Measurements from ENCODE around the gene TFPI.
"Not testable (repeated sequence)": the region's sequence is repeated elsewhere in the genome, so short reads cannot be mapped to it uniquely, and the experiment has no call there.

TFPI gene

DNA sequence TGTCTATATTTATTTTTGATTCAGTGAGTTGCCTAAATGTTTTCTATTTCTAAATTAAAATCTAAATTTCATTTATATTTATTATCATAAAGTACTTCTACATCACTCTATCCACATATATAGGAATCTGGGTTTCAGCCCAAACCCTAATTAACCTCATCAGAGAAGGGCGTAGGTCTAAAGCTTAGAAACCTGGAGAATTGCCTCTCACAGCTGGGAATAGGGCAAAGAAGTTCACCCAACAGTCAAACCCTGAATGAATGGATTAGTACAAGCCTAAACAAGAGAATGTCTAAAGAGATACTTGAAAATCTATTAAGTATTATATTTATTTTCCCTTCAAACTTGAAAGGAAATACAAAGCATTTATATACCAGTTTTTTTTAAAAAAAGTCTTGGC lies 26.2 kb downstream of the TFPI start:
- no peak for DNase-seq (ENCODE audit: low read depth in 2 of 2)

DNA sequence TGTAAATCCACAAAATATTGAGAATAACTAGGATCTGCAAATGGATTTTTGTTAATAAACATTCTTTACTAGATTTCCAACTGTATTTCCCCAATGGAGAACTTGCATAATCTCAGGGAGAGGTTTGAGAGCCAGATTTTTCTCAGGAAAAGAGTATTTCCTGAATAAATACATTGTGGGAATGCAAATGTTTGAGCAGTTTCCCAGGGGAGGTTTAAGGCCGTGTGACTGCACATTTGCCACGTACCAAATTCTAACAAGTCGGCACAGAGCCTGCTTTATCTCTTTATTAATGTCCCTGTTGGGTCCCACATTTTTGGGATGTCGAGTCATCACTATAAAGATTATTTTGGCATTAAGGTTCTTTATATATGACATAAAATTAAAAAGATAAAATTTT lies 27.0 kb downstream of the TFPI start:
- no peak for DNase-seq (ENCODE audit: low read depth in 2 of 2)

DNA sequence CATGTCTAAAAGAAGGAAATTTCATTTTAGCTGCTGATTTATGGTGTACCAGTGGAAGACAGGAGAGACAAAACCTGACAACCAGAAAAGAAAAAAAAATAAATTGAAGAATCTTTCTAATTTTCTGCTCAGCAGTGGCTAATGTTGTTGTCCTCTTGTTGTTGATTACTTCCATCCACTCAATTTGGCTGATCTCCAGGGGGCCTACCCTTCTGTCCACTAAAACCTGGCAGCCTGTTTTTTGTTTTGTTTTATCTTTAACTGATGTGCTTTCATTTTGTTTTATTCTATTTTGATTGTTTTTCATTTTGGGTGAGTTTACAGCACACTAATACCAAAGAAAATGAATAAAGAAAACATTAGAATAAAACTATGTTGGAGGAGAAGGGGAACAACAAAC lies 27.4 kb downstream of the TFPI start:
- no peak for DNase-seq (ENCODE audit: low read depth in 2 of 2)

DNA sequence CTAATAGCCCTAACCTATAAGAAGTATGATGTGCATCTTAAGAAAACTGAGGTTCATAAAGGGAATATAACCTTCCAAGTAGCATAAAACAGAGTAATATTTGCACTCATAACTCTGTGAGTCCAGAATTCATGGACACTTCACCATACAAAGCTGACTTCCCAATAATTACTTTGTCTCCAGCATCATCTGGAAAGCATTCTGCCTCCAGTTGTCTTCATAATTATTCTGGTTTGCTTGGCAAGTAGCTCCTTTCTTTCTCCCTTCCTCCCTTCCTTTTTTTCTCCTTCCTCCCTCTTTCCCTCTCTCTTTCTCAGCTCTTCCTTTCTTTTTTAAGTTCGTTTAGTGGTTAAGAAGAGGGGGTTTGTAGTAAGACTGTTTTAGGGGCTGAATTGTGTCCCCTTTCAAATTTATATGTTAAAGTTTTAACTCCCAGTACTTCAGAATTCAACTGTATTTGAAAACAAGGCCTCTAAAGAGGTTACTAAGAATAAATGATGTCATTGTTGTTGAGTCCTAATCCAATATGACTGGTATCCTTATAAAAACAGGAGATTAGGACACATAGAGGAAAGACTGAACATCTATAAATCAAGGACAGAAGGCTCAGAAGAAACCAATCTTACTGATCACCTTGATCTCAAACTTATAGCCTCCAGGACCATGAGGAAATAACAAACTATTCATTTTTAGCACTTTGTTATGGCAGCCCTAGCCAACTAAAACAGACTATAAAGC lies 28.9 kb downstream of the TFPI start:
- DNase-seq (ENCODE audit: low read depth in 2 of 2): no peak

DNA sequence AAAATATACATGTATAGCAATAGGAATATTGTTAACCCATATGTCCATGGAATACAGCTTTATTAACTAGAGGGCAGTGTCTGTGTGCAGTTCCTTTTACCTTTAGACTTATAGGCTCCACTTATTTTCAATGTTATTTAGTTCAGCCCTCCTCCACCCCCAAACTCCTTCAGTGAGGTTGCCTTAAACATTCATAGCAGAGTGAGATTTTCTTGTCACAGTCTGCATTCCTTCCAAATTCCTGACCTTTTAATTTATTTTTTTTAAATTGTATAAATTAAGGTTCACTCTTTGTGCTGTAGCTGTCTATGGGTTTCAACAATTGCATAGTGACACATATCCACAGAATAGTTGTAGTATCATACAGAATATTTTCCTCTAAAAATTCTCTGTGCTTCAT lies 30.9 kb downstream of the TFPI start:
- DNase-seq (ENCODE audit: low read depth in 2 of 2): no peak

DNA sequence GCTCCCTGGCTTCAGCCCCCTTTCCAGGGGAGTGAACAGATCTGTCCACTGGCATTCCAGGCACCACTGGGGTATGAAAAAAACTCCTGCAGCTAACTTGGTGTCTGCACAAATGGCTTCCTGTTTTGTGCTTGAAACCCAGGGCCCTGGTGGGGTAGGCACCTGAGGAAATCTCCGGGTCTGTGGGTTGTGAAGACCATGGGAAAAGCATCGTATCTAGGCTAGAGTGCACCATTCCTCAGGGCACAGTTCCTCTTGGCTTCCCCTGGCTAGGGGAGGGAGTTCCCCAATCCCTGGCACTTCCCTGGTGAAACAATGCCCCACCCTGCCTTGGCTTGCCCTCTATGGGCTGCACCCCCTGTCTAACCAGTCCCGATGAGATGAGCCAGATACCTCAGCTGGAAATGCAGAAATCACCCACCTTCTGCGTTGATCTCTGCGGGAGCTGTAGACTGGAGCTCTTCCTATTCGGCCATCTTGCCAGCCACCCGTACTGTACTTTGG lies 34.1 kb downstream of the TFPI start:
- no peak for DNase-seq (ENCODE audit: low read depth in 2 of 2)

DNA sequence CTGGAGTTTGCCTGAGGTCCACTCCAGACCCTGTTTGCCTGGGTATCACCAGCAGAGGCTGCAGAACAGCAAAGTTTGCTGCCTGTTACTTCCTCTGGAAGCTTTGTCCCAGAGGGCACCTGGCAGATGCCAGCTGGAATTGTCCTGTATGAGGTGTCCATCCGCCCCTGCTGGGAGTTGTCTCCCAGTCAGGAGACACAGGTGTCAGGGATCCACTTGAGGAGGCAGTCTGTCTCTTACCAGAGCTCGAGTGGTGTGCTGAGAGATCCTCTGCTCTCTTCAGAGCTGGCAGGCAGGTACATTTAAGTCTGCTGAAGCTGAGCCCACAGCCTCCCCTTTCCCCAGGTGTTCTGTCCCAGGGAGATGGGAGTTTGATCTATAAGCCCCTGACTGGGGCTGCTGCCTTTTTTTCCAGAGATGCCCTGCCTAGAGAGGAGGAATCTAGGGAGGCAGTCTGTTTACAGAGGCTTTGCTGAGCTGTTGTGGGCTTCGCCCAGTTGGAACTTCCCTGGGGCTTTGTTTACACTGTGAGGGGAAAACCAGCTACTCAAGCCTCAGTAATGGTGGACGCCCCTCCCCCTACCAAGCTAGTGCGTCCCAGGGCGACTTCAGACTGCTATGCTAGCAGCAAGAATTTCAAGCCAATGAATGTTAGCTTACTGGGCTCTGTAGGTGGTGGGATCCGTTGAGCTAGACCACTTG lies 34.7 kb downstream of the TFPI start:
- no peak for DNase-seq (ENCODE audit: low read depth in 2 of 2)

DNA sequence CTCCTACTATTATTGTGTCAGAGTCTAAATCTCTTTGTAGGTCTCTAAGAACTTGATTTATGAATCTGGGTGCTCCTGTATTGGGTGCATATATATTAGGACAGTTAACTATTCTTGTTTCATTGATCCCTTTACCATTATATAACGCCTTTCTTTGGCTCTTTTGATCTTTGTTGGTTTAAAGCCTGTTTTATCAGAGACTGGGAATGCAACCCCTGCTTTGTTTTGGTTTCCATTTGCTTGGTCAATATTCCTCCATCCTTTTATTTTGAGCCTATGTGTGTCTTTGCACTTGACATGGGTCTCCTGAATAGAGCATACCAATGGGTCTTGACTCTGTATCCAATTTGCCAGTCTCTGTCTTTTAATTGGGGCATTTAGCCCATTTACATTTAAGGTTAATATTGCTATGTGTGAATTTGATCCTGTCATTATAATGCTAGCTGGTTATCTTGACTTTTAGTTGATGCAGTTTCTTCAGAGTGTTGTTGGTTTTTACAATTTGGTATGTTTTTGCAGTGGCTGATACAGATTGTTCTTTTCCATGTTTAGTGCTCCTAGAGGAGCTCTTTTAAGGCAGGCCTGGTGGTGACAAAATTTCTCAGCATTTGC lies 36.4 kb downstream of the TFPI start:
- DNase-seq (ENCODE audit: low read depth in 2 of 2): not testable (repeated sequence)

DNA sequence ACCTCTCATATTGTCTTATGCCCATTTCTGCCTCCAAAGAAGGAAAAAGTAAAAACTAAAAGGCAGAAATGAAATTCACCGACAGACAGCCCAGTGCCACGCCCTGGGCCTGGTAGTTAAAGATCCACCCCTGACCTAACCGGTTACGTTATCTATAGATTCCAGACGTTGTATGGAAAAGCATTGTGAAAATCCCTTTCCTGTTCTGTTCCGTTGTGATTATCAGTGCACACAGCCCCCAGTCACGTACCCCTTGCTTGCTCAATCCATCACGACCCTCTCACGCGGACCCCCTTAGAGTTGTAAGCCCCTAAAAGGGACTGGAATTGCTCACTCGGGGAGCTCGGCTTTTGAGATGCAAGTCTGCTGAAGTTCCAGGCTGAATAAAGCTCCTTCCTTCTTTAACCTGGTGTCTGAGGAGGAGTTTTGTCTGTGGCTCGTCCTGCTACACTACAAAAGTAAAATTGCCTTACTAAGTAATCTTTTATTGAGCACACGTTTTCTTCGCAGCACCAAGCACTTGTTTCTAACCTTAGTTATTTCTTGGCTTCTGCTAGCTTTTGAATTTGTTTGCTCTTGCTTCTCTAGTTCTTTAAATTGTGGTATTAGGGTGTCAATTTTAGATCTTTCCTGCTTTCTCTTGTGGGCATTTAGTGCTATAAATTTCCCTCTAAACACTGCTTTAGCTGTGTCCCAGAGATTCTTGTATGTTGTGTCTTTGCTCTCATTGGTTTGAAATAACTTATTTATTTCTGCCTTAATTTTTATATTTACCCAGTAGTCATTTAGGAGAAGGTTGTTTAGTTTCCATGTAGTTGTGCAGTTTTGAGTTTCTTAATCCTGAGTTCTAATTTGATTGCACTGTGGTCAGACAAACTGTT lies 37.4 kb downstream of the TFPI start:
- DNase-seq (ENCODE audit: low read depth in 2 of 2): not testable (repeated sequence)

DNA sequence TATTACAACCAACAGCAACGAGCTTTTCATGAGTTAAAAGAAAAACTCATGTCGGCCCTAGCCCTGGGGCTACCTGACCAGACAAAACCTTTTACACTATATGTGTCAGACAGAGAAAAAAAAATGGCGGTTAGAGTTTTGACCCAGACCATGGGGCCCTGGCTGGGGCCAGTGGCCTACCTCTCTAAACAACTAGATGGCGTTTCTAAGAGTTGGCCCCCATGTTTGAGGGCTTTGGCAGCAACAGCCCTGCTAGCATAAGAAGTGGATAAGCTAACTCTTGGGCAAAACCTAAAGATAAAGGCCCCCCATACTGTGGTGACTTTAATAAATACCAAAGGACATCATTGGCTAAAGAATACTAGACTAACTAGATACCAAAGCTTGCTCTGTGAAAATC lies 39.3 kb downstream of the TFPI start:
- DNase-seq (ENCODE audit: low read depth in 2 of 2): no peak

DNA sequence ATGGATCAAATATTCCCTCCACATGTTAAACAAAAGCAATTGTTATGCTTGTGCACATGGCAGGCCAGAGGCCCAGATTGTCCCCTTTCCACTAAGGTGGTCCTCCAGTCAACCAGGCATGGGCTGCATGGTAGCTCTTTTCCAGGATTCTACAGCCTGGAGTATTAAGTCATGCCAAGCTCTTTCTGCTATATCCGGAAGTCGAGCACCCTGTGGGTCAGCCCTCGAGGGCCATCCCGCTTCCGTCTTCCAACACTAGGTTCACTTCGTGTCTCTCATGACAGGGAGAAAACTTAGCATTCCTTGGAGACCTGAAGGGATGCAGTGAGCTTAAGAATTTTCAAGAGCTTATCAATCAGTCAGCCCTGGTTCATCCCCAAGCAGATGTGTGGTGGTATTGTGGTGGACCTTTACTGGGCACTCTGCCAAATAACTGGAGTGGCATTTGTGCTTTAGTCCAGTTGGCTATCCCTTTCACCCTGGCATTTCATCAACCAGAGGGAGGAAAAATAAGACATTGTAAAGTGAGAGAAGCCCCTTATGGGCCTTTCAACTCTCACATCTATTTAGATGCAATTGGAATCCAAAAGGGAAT lies 39.9 kb downstream of the TFPI start:
- DNase-seq (ENCODE audit: low read depth in 2 of 2): not testable (repeated sequence)

DNA sequence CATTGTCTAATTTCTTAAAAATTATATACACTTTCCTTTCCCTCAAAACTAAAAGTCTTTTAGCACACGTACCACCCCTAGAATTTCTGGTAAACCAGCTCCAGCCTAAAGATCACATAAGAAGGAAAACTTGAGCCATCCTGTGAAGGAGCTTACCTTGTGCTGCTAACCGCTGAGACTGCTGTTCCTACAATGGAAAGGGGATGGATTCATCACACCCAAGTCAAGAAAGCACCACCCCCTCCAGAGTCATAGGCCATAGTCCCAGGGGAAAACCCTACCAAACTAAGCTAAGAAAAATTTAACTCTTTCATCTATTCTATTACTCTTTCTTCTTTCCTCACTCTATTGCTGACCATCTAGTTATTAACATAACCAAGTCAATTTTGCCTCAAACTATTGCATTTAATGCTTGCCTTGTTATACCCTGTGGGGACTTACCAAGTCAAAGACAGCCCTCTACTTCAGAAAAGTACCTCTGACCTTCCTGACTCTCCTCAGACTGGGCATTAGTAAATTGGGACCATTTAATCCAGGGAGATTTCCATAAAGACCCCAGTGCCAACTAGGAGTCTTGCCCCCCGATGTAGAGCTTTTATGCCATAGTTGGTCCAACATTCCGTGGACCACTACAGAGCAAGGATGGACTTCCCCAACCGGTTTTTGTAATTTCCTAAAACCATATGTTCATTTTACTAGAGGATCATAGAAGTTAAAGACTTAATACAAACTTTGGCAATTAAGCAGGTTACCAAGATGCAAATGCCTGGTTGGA lies 40.6 kb downstream of the TFPI start:
- not testable (repeated sequence) for DNase-seq (ENCODE audit: low read depth in 2 of 2)

DNA sequence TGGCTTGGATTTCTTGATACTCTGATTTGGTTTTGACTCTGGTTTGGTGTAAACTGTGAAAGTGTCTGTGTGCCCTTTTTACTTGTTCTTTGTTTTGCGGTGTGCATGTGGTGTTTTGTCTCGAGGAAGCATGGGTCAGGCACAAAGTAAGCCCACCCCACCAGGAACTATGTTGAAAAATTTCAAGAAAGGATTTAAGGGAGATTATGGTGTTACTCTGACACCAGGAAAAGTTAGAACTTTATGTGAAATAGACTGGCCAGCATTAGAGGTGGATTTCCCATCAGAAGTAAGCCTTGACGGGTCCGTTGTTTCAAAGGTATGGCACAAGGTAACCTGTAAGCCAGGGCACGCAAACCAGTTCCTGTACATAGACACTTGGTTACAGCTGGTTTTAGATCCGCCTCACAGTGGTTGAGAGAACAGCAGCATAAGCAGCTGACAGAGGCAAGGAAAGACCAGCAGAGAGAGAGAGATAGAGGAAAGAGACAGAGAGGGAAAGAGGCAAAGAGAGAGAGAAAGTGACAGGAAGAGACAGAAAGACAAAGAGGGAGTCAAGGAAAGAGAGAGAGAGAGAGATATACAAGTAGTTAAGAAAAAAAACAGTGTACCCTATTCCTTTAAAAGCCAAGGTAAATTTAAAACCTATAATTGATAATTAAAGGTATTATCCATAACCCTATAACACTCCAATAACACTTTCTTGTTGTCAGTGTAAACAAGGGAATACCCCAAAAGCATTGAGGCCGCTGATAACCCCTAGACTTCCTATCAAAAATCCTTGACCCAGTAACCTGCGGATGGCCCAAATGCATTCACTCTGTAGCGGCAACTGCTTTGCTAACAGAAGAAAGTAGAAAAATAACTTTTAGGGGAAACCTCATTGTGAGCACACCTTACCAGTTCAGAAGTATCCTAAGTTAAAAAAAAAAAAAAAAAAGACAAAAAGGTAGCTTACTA lies 42.6 kb downstream of the TFPI start:
- no peak for DNase-seq (ENCODE audit: low read depth in 2 of 2)

DNA sequence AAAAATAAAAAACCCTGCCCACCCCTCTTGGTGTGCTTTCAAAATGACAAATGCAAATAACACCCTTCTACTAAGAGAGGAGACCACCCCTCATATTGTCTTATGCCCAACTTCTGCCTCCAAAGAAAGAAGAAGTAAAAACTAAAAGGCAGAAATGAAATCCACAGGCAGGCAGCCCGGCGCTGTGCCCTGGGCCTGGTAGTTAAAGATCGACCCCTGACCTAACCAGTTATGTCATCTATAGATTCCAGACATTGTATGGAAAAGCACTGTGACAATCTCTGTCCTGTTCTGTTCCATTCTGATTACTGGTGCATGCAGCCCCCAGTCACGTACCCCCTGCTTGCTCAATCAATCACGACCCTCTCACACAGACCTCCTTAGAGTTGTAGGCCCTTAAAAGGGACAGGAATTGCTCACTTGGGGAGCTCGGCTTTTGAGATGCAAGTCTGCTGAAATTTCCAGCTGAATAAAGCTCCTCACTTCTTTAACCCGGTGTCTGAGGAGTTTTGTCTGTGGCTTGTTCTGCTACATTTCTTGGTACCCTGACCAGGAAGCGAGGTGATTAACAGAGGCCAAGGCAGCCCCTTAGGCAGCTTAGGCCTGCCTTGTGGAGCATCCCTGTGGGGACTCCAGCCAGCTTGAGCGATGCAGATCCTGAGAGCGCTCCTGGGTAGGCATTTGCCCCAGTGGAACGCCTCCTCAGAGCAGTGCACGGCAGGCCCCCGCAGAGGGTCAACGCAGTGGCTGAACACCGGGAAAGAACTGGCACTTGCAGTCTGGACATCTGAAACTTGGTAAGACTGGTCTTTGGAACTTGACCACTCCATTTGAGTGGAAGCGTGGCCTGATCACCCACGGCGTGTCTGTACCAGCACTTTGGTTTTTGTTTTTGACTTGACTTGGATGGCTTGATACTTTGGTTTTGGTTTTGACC lies 43.5 kb downstream of the TFPI start:
- DNase-seq (ENCODE audit: low read depth in 2 of 2): not testable (repeated sequence)

DNA sequence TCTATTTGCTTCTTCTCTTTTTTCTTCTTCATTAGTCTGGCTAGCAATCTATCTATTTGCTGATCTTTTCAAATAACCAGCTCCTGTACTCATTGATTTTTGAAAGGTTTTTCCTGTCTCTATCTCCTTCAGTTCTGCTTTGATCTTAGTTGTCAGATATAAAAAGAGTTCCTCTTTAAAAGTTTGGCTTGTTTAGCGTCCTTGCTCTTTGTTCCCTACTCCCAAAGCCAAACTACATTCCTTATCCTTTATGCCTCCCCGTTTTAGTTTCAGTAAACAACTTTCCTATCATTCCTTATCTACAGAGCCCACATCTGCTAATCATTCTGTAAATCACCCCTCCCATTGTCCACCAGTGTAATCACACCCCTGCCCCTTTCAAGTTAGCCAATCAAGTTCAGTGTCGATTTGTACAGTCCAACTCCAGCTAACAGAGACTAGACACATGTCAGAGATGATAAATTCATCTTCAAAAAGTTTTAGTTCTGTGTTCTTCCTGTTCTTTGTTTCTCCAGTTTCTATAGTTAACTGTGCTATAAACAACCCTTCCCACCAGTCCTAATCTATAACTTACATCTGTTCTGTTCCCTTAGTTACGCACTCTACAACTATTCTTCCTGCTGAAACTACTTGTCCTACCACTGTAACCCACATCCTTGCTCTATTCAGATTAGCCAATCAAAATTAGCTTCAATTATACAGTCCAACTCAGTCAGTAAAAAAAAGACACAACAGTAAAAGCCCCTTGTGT lies 44.4 kb downstream of the TFPI start:
- no peak for DNase-seq (ENCODE audit: low read depth in 2 of 2)

DNA sequence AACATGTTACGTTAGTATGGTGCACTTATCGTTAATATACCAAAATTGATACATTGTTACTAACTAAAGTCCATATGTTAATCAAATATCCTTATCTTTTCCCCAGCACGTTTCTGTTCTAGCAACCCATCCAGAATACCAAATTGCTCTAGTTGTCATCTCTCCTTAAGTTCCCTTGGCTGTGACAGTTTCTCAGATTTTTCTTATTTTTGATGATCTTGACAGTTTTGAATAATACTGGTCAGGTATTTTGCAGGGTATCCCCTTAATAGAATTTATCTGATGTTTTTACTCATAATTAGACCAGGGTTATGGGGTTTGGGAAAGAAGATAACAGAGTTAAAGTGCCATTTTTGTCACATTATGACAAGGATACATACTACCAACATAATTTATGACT lies 47.8 kb downstream of the TFPI start:
- no peak for DNase-seq (ENCODE audit: low read depth in 2 of 2)

DNA sequence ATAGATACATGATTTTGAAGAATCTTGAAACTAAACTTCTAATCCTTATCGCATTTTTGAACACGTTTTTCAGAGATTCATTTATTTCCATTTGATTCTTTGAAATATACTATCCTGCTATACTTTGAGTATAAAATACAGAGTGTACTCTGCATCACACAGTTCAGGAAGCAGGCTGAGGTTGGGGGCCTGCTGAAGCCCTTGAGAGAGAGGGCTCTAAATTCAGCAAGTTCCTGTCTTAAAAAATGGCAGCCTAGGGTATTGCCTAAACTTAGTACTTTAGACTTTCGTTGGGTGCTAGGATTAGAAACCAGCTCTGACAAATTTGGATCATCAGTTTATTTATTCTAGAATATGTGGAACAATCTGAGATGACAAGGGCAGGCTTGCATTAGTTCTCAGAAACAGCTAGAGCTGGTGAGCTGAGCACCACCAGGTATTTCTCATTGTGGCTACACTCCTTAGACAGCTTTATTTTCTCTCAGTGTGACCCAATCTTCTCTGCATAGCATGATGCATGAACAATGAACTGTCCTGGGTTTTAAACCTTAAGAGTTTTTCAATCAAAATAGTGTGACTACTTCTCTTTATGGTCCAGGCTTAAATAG lies 49.1 kb downstream of the TFPI start:
- DNase-seq (ENCODE audit: low read depth in 2 of 2): no peak
